Panc1 (cell line): Measurements from ENCODE around the gene EP400. TPM values are rescaled to one million over a fixed set of nuclear protein-coding genes. Genes with fewer than 3 reads are reported as not detected.

Experiments used
- ATAC-seq: fragments of 200-7000 bp; cut with Tn5 transposase; 2 replicates; pipeline ENCODE4 v1.9.1; 2020; ENCODE audit warnings: mild to moderate bottlenecking, moderate library complexity
- BruUV-seq: library from RNA; stranded (reverse); fragments of 400-500 nt; replicated peaks from 2 replicates; lab custom pipeline; 2021; lab: Mats Ljungman, UMichigan
- CTCF ChIA-PET: fragments of 300-600 bp; sonication (Branson Sonifier 250); formaldehyde crosslinking; loops from one replicate; lab custom pipeline; 2022; ENCODE audit warnings: antibody characterized with exemption; lab: Charles Lee
- POLR2A ChIA-PET: fragments of 300-600 bp; sonication (Branson Sonifier 250); formaldehyde crosslinking; loops from one replicate; lab custom pipeline; 2022; ENCODE audit warnings: antibody characterized with exemption; lab: Charles Lee
- DNase-seq: peaks from one replicate; pipeline ENCODE4 v3.0.0-alpha.2; 2010; ENCODE audit warnings: low read depth, low spot score
- H3K27ac ChIP-seq: 2 replicates; pipeline ENCODE4 v1.5.1; 2011; ENCODE audit warnings: mild to moderate bottlenecking, low read length, inconsistent platforms
- H3K27me3 ChIP-seq: fragments of 200-500 bp; sonication (Bioruptor generic); 2 replicates; pipeline ENCODE4 v1.6.0; 2014; ENCODE audit warnings: low read length, inconsistent platforms; ENCODE audit not compliant: control insufficient read depth, insufficient read depth
- H3K36me3 ChIP-seq: fragments of 200-500 bp; sonication (Bioruptor generic); 2 replicates; pipeline ENCODE4 v1.5.1; 2014; ENCODE audit warnings: inconsistent platforms, mild to moderate bottlenecking, low read length, moderate library complexity; ENCODE audit not compliant: control insufficient read depth, insufficient read depth
- H3K4me1 ChIP-seq: 2 replicates; pipeline ENCODE4 v1.5.1; 2011; ENCODE audit warnings: inconsistent platforms, mild to moderate bottlenecking, low read length, moderate library complexity; ENCODE audit not compliant: control insufficient read depth, insufficient read depth
- H3K4me3 ChIP-seq, 2 experiments: 2 replicates each; pipeline ENCODE4 v1.5.1; 2011 to 2012; ENCODE audit warnings: low read depth in 2 of 2, low read length in 2 of 2, mild to moderate bottlenecking in 2 of 2, inconsistent platforms in 1 of 2, moderate library complexity in 1 of 2
- H3K9me3 ChIP-seq: fragments of 200-500 bp; sonication (Bioruptor generic); 2 replicates; pipeline ENCODE4 v1.5.1; 2014; ENCODE audit warnings: low read depth, mild to moderate bottlenecking, inconsistent platforms, low read length, moderate library complexity; ENCODE audit not compliant: control insufficient read depth, insufficient read depth
- CTCF ChIP-seq: fragments of 450-650 bp; IDR thresholded peaks from 2 replicates; pipeline ENCODE4 v1.5.1; 2017; ENCODE audit warnings: mild to moderate bottlenecking
- POLR2AphosphoS5 ChIP-seq: IDR thresholded peaks from 2 replicates; pipeline ENCODE4 v1.6.1; 2012; ENCODE audit warnings: mild to moderate bottlenecking, low read depth, low read length, moderate library complexity
- REST ChIP-seq, 2 experiments: IDR thresholded peaks; 2 replicates each; pipeline ENCODE4 v1.6.1; 2011 to 2012; ENCODE audit warnings: low read depth in 2 of 2, control low read depth in 1 of 2, low read length in 1 of 2, mild to moderate bottlenecking in 1 of 2, moderate library complexity in 1 of 2; ENCODE audit not compliant: insufficient read depth in 1 of 2
- SIN3A ChIP-seq: IDR thresholded peaks from 2 replicates; pipeline ENCODE4 v1.6.1; 2012; ENCODE audit warnings: low read depth, mild to moderate bottlenecking, low read length, moderate library complexity, borderline replicate concordance; ENCODE audit not compliant: insufficient read depth
- TCF7L2 ChIP-seq: IDR thresholded peaks from 2 replicates; pipeline ENCODE4 v1.6.1; 2011; ENCODE audit warnings: mild to moderate bottlenecking, low read depth, low read length, inconsistent platforms
- in situ Hi-C: cut with HindIII; loops from 2 replicates; pipeline ENCODE4 v1.10.0; 2016; ENCODE audit warnings: low sequenced_read_pairs, low pct_unique_long_range_greater_than_20kb
- intact Hi-C: fragments of 100-400 bp; cut with micrococcal nuclease; formaldehyde crosslinking; loops from one replicate; pipeline ENCODE4 v1.10.0; 2022; ENCODE audit not compliant: unreplicated experiment
- total RNA-seq: library from RNA; stranded (reverse); gene quantifications from one replicate; pipeline ENCODE4 v1.2.1, GENCODE V29; 2021; ENCODE audit not compliant: unreplicated experiment

EP400 gene
- total RNA-seq, 1 experiment from 2014 or later, result 59.4 TPM

- intact Hi-C loops (no loop called here), in situ Hi-C loops (no loop called here)
- Histone ChIP-seq H3K27me3 (no peaks in the 10 kb centered on the region), H3K4me1 (no peaks in the 10 kb centered on the region), H3K27ac (no peak overlapping the region), H3K36me3 (peaks cover 20% of the 10 kb centered on the region), H3K9me3 (no peaks in the 10 kb centered on the region), H3K4me3 (no peak overlapping the region)
- no peak for DNase-seq
- BruUV-seq, result no TSS peak
- POLR2A ChIA-PET, result no interaction called here
- TF ChIP-seq REST (IDR thresholded peaks at IDR 0.05; ENCODE audit: insufficient read depth in 1 of 2, low read depth in 2 of 2, low read length in 1 of 2), result no peak
- TF ChIP-seq CTCF, result no peak
- TF ChIP-seq TCF7L2, result no peak
- no peak for TF ChIP-seq SIN3A
- no peak for TF ChIP-seq POLR2AphosphoS5
- no peak for ATAC-seq
- CTCF ChIA-PET, result no interaction called here
Observed at GRCh38 chr12:132024758-132025157, 75.0 kb downstream of the EP400 start.

- ChIA-PET POLR2A (no interaction called here), CTCF (no interaction called here)
- no peaks in the 10 kb centered on the region for H3K9me3 ChIP-seq
- no peaks in the 10 kb centered on the region for H3K4me1 ChIP-seq
- H3K27ac ChIP-seq, result no peak overlapping the region
- intact Hi-C loops (no loop called here), in situ Hi-C loops (no loop called here)
- DNase-seq, result no peak
- no peak overlapping the region for H3K4me3 ChIP-seq
- no TSS peak for BruUV-seq
- H3K36me3 ChIP-seq, result peaks cover 24% of the 10 kb centered on the region
- ATAC-seq, result no peak
- H3K27me3 ChIP-seq, result no peaks in the 10 kb centered on the region
- TF ChIP-seq TCF7L2, result no peak
- no peak for TF ChIP-seq REST (IDR thresholded peaks at IDR 0.05; ENCODE audit: insufficient read depth in 1 of 2, low read depth in 2 of 2, low read length in 1 of 2)
- no peak for TF ChIP-seq CTCF
- TF ChIP-seq POLR2AphosphoS5, result no peak
- TF ChIP-seq SIN3A, result no peak
Observed at GRCh38 chr12:132025526-132025925, 75.8 kb downstream of the EP400 start.
